ENCODE results near the gene FNDC3A.

GRCh38 chr13:49248622-49249002, 272.9 kb downstream of the FNDC3A start:
- TF ChIP-seq CTCF (IDR thresholded peaks at IDR 0.05) (no peak), POLR2A (IDR thresholded peaks at IDR 0.05) (no peak), POLR2AphosphoS5 (IDR thresholded peaks at IDR 0.05) (no peak)

Data from prostate gland (tissue), 2 donors.